Neural crest cell (in vitro differentiated cells): Measurements from ENCODE around the gene CHPF. TPM values are rescaled to one million over a fixed set of nuclear protein-coding genes. Genes with fewer than 3 reads are reported as not detected.

Source experiments
- DNase-seq: peaks from one replicate; pipeline ENCODE4 v3.0.0; 2021; ENCODE audit warnings: low read depth, mixed read lengths, low spot score
- H3K27ac Mint-ChIP-seq: one replicate; pipeline ENCODE4 v1.8.0; 2021; ENCODE audit warnings: mild to moderate bottlenecking, mixed read lengths; ENCODE audit not compliant: unreplicated experiment
- H3K27me3 Mint-ChIP-seq: 2 replicates; pipeline ENCODE4 v1.8.0; 2021; ENCODE audit warnings: low read depth, mild to moderate bottlenecking, mixed read lengths
- H3K36me3 Mint-ChIP-seq: 2 replicates; pipeline ENCODE4 v1.8.0; 2021; ENCODE audit warnings: low read depth, mild to moderate bottlenecking, mixed read lengths
- H3K4me1 Mint-ChIP-seq: 2 replicates; pipeline ENCODE4 v1.8.0; 2021; ENCODE audit warnings: mixed read lengths
- H3K4me3 Mint-ChIP-seq: one replicate; pipeline ENCODE4 v1.8.0; 2021; ENCODE audit warnings: mild to moderate bottlenecking, mixed read lengths
- H3K9me3 Mint-ChIP-seq: 2 replicates; pipeline ENCODE4 v1.8.0; 2021; ENCODE audit warnings: mixed read lengths
- total RNA-seq: library from RNA; stranded (reverse); gene quantifications from 2 replicates; pipeline ENCODE4 v1.2.1, GENCODE V29; 2021
- TF ChIP-seq, protein P1 (sequence below): fragments of 200-600 bp; sonication (generic); conservative IDR thresholded peaks from 2 replicates; pipeline ENCODE4 v1.5.0; 2021; ENCODE audit warnings: antibody characterized with exemption, mild to moderate bottlenecking

The CHPF gene
- total RNA-seq, 1 donor from 2014 or later: 30.0 TPM

DNA sequence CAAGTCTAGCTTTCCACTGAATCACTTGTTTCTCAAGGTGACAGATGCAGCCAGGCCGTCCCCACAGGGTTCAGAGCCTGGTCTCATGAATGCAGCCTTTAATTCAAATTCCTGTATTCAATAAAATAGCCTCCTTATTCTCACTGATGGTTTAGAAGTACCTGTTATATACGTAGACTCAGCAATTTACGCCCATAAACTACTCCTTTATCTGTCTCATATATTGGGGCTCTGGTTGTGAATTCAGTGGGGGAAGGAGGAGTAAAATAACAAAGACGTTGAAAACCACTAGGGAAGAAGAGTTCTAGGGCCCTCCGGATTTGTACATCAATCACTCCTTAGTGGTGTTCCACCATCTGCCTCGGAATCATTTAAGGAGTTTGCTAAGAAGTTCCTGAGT, 26.0 kb upstream of the CHPF start:
- no peak overlapping the region for H3K27ac Mint-ChIP-seq
- H3K27me3 Mint-ChIP-seq: no peaks in the 10 kb centered on the region
- peaks cover 7% of the 10 kb centered on the region for H3K36me3 Mint-ChIP-seq
- no peaks in the 10 kb centered on the region for H3K9me3 Mint-ChIP-seq
- H3K4me1 Mint-ChIP-seq: peaks cover 17% of the 10 kb centered on the region
- peak overlapping the region; percentile 72 for H3K4me3 Mint-ChIP-seq
- TF ChIP-seq, protein P1, sequence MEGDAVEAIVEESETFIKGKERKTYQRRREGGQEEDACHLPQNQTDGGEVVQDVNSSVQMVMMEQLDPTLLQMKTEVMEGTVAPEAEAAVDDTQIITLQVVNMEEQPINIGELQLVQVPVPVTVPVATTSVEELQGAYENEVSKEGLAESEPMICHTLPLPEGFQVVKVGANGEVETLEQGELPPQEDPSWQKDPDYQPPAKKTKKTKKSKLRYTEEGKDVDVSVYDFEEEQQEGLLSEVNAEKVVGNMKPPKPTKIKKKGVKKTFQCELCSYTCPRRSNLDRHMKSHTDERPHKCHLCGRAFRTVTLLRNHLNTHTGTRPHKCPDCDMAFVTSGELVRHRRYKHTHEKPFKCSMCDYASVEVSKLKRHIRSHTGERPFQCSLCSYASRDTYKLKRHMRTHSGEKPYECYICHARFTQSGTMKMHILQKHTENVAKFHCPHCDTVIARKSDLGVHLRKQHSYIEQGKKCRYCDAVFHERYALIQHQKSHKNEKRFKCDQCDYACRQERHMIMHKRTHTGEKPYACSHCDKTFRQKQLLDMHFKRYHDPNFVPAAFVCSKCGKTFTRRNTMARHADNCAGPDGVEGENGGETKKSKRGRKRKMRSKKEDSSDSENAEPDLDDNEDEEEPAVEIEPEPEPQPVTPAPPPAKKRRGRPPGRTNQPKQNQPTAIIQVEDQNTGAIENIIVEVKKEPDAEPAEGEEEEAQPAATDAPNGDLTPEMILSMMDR: no peak
- DNase-seq: no peak

DNA sequence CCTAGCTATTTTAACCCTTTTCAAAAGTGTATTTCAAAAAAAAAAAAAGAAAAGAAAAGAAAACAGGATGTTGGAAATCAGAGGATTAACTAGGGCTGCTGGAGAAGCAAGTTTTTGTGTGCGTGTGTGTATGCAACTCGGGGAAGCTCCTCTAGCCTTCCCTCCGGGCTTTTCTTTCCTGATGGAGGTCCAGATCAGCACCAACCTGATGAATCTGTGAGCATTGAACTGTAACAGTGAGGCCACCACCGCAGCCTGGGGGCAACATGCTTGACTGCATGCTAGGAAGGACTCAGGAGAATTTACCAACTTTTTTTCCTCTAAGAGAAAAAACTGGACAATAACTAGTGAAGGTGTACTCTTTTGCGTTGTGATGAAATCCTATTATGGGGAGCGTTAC, 25.4 kb upstream of the CHPF start:
- no peaks in the 10 kb centered on the region for H3K9me3 Mint-ChIP-seq
- no peak for DNase-seq
- H3K4me1 Mint-ChIP-seq: peaks cover 17% of the 10 kb centered on the region
- no peak overlapping the region for H3K27ac Mint-ChIP-seq
- H3K4me3 Mint-ChIP-seq: peak overlapping the region; percentile 72
- H3K27me3 Mint-ChIP-seq: no peaks in the 10 kb centered on the region
- TF ChIP-seq, protein P1: no peak
- H3K36me3 Mint-ChIP-seq: peaks cover 7% of the 10 kb centered on the region

DNA sequence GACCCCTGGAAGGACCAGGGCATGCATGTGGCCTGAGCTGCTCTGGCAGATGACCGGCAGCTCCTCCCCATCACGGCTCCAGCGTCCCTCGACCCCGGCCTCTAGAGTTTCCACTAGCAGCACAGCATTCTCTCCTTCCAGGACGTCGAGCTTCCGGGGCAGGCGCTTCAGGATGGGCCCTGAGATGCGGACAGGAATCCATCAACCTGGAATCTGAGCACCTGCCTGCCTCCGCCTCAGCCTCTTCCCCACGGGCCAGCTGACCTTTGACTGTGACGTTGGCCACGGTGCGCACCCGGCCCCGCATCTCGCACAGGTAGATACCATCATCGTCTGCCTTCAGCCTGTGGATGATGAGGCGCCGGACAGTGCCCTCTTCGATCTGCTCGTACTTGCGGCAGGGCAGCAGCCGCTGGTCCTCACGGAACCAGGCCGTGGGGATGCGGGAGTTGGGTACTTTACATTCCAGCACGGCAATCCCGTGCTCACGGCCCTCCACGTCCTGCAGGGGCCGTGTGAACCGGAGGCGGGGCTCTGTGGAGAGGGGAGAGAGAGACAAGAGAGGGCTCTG, 24.3 kb upstream of the CHPF start:
- Mint-ChIP-seq H3K27me3 (no peaks in the 10 kb centered on the region), H3K27ac (no peak overlapping the region), H3K4me1 (peaks cover 17% of the 10 kb centered on the region)

DNA sequence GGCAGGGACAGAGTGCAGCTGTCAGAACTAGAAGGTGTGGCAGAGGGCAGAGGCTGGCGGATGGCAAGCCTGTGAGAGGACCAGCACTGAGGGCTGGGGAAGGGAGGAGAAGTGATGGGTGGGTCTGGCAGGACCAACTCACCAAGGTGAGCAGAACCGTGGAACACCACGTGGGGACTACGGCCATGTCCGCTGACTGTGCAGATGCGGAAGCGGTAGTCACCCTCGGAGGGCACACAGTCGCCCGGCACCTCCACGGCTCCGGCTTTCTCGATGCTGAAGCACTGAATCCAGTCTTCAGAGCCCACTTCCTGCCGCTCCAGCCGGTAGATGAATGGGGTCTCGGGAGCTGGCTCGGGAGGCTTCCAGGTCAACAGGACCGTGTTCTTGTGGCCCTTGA, 23.5 kb upstream of the CHPF start:
- DNase-seq: no peak
- Mint-ChIP-seq H3K27me3 (no peaks in the 10 kb centered on the region), H3K27ac (no peak overlapping the region), H3K4me1 (peaks cover 17% of the 10 kb centered on the region), H3K36me3 (peaks cover 10% of the 10 kb centered on the region), H3K9me3 (no peaks in the 10 kb centered on the region), H3K4me3 (peak overlapping the region; percentile 66)
- TF ChIP-seq, protein P1: no peak

More for the DNA sequence above, 24.3 kb upstream of the CHPF start:
- TF ChIP-seq, protein P1: no peak
- no peak for DNase-seq
- Mint-ChIP-seq H3K4me3 (peak overlapping the region; percentile 62), H3K9me3 (no peaks in the 10 kb centered on the region), H3K36me3 (peaks cover 10% of the 10 kb centered on the region)

GRCh38 chr2:219566640-219567039, 23.0 kb upstream of the CHPF start:
- Mint-ChIP-seq H3K4me1 (peaks cover 16% of the 10 kb centered on the region), H3K27ac (no peak overlapping the region), H3K9me3 (no peaks in the 10 kb centered on the region), H3K27me3 (no peaks in the 10 kb centered on the region), H3K36me3 (peaks cover 10% of the 10 kb centered on the region), H3K4me3 (peak overlapping the region; percentile 70)
- no peak for DNase-seq
- TF ChIP-seq, protein P1: no peak
